GM10248 (cell line): ENCODE data around the gene CLIP3.
"Not testable (repeated sequence)": the region's sequence is repeated elsewhere in the genome, so short reads cannot be mapped to it uniquely, and the experiment has no call there.

Experiments
- CTCF ChIA-PET: fragments of 300-600 bp; sonication (Branson Sonifier 250); formaldehyde crosslinking; extraction: SDS; loops from one replicate; lab custom pipeline; 2021; ENCODE audit warnings: antibody characterized with exemption; lab: Yijun Ruan, JAX
- POLR2A ChIA-PET: fragments of 350-650 bp; sonication (Branson Sonifier 250); formaldehyde crosslinking; extraction: SDS; loops from one replicate; lab custom pipeline; 2020; ENCODE audit warnings: antibody characterized with exemption; lab: Yijun Ruan, JAX
- DNase-seq: peaks from one replicate; pipeline ENCODE4 v3.0.0; 2012; ENCODE audit errors: extremely low spot score
- TF ChIP-seq, protein P1 (sequence below): IDR thresholded peaks from 2 replicates; pipeline ENCODE4 v1.5.1; 2012; ENCODE audit warnings: mild to moderate bottlenecking, low read depth; ENCODE audit errors: extremely low read depth, missing control alignments, control extremely low read depth

Gene CLIP3

DNA sequence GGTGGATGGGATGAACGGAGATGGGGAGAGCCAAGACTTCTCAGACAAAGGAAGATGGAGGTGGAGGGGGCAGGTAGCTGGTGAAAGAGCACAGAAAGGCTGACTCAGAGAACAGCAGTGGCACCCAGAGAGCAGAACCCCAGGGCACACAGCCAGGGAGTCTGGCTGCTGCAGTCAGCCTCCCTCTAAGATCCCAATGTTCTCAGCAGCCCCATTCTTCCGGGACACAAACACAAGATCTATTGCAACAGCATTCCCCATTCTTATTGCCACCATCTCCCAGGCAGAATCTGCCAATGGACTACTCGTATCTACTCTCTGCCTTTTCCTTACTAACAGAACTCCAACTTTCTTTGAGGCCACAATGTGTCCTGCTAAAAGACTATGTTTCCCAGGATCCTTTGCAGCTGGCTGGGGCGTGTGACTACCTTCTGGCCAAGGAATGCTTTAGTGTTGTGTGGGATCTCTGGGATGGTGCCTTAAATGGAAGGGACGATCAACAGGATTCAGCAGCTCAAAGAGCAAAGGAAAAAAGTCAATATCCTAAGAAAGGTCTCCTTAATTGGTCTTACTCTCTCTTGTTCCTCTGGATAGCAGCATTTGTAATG is 13.9 kb upstream of the CLIP3 start:
- TF ChIP-seq, protein P1, sequence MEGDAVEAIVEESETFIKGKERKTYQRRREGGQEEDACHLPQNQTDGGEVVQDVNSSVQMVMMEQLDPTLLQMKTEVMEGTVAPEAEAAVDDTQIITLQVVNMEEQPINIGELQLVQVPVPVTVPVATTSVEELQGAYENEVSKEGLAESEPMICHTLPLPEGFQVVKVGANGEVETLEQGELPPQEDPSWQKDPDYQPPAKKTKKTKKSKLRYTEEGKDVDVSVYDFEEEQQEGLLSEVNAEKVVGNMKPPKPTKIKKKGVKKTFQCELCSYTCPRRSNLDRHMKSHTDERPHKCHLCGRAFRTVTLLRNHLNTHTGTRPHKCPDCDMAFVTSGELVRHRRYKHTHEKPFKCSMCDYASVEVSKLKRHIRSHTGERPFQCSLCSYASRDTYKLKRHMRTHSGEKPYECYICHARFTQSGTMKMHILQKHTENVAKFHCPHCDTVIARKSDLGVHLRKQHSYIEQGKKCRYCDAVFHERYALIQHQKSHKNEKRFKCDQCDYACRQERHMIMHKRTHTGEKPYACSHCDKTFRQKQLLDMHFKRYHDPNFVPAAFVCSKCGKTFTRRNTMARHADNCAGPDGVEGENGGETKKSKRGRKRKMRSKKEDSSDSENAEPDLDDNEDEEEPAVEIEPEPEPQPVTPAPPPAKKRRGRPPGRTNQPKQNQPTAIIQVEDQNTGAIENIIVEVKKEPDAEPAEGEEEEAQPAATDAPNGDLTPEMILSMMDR = no peak
- POLR2A ChIA-PET = no interaction called here
- CTCF ChIA-PET = no interaction called here
- no peak for DNase-seq

DNA sequence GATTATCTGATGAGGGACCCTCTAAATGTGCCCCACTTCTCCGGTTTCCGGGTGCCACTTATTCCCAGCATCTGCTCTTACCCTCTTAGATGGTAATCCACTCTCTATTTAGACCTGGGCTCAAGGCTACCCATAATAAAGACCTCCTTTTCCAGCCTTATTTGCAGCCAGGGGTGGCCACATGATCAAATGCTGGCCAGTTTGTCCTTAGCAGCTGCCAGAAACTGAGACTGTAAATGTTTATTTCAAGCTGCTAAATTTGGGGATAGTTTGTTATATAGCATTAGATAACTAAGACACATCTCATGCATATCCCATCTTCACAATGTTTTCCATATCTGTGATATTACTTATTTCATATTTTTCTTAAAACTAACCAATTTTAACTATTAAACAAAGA is 11.3 kb upstream of the CLIP3 start:
- TF ChIP-seq, protein P1 = no peak
- no peak for DNase-seq
- ChIA-PET CTCF (no interaction called here), POLR2A (no interaction called here)

DNA sequence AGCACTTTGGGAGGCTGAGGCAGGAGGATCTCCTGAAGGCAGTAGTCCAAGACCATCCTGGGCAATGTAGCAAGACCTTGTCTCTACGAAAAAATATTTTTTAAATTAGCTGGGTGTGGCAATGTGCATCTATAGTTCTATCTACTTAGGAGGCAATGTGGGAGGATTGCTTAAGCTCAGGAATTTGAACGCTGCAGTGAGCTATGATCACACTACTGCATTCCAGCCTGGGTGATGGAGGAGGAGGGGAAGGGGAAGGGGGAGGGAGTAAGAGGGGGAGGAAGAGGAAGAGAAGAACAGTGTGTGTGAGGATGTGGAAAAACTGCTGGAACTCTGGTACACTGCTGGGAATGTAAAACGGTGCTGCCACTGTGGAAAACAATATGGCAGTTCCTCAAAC is 9.2 kb upstream of the CLIP3 start:
- POLR2A ChIA-PET = interaction anchor here (0.6 kb wide), 1 partner anchor 82 kb away, joined by 6 read pairs; no protein-coding TSS in a partner anchor
- CTCF ChIA-PET = no interaction called here
- TF ChIP-seq, protein P1 = no peak
- no peak for DNase-seq

DNA sequence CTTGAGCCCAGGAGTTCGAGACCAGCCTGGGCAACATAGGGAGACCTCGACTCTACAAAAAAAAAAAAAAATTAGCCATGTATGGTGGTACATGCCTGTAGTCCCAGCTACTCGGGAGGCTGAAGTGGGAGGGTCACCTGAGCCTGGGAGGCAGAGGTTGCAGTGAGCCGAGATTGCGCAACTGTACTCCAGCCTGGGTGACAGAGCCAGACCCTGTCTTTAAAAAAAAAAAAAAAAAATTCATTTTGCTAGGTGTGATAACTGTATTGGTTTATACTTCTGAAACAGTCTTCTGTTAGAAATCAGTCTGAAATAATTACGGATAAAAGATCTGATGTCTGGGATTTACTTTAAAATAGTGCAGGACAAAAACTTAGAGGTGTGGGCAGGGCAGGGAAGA is 8.4 kb upstream of the CLIP3 start:
- DNase-seq, POLR2A ChIA-PET, CTCF ChIA-PET: not testable (repeated sequence)

DNA sequence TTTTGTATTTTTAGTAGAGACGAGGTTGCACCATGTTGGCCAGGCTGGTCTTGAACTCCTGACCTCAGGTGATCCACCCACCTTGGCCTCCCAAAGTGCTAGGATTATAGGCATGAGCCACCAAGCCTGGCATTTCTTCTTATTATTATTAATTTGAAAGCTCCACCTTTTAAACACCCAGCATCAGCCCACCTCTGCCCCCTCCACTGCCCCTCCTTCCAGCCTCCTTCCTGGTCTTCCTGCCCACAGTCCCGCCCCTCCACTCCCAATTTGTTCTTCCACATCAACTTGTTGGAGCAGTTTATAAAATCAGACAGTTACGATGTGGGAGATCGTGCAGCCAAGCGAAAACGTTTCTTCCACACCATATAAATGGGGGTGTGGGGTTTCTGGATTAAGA is 7.8 kb upstream of the CLIP3 start:
- ChIA-PET CTCF (no interaction called here), POLR2A (no interaction called here)
- TF ChIP-seq, protein P1 = no peak
- no peak for DNase-seq

DNA sequence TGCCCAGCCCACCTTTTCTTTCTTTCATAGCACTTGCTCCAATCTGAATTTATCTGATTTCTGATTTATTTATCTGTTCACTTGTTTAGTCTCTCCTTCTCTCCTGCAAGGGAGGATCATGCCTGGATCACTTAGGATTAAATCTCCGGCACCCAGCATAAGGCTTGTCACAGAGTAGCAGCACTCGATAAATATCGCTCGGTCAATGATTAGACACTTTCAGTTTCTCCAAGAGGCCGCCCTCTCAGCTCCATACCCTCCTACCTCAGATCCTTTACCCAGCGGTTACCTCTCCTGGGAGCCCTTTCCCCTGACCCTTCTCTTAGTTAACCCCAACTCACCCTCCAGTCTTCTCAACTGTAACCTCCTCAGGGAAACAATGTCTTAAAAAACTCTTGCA is 1.4 kb downstream of the CLIP3 start:
- ChIA-PET CTCF (no interaction called here), POLR2A (no interaction called here)
- TF ChIP-seq, protein P1 = no peak
- DNase-seq = no peak

DNA sequence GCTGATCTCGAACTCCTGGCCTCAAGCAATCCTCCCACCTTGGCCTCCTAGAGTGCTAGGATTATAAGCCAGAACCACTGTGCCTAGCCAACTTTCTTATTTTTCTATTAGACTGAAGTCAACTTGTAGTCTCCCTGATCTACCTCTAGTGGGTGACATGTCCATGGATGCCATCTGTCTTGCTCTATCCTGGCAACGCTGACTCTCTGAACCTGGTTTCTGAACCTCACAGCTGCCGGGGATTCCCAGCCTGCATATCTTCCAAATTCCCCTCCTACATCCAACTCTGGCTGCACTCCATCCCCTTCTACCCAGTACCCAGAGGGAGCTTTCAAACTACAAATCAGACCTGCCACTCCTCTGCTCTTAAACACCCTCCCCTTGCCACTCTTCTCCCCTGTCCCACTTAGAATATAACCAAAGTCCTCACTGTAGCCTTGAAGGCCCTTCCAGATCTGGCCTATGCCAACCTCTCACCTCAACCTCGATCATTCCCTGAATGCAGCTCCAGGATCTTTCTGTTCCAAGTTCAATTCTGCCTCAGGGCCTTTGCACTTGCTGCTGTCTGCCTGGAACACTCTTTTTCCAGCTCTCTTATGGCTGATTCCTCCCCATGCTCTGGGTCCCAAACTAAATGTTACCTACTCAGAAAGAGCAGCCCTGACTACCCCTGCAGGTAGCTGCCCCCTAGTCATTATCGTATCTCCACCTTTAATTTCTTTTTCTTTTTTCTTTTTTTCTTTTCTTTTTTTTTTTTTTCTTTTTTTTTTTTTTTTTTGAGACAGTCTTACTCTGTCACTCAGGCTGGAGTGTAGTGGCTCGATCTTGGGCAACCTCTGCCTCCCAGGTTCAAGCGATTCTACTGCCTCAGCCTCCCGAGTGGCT is 2.2 kb downstream of the CLIP3 start:
- ChIA-PET CTCF (interaction anchor here (1.0 kb wide), 1 partner anchor 97 kb away, joined by 3 read pairs; no protein-coding TSS in a partner anchor), POLR2A (no interaction called here)
- TF ChIP-seq, protein P1 = no peak
- DNase-seq = no peak
